Keratinocyte (primary cell): ENCODE results near the gene ITGA2. TPM values are rescaled to one million over a fixed set of nuclear protein-coding genes. Genes with fewer than 3 reads are reported as not detected.

Experiments
- DNase-seq: peaks from one replicate; pipeline ENCODE4 v3.0.0-alpha.2; 2011; ENCODE audit warnings: low read depth, missing footprints, low spot score
- FAIRE-seq: peaks from 2 replicates; lab custom pipeline; 2011; peaks lifted over from hg19 to GRCh38; lab: Jason Lieb, UNC
- H2AFZ ChIP-seq: 2 replicates; pipeline ENCODE4 v1.6.0; 2012; ENCODE audit warnings: low read length, control low read depth, inconsistent platforms; ENCODE audit not compliant: control insufficient read depth
- H3K27ac ChIP-seq: 2 replicates; pipeline ENCODE4 v1.5.1; 2011; ENCODE audit warnings: low read length; ENCODE audit not compliant: control insufficient read depth, insufficient read depth
- H3K27me3 ChIP-seq: 3 replicates; pipeline ENCODE4 v1.6.0; 2011; ENCODE audit warnings: low read length; ENCODE audit not compliant: control insufficient read depth, insufficient read depth; ENCODE audit errors: extremely low read depth
- H3K36me3 ChIP-seq, 2 experiments: 2 replicates in 1 of 2; 3 replicates in 1 of 2; pipeline ENCODE4 v1.5.1; 2011; ENCODE audit warnings: low read length in 2 of 2, mild to moderate bottlenecking in 1 of 2; ENCODE audit not compliant: control insufficient read depth in 2 of 2, insufficient read depth in 2 of 2; ENCODE audit errors: extremely low read depth in 1 of 2
- H3K4me1 ChIP-seq: 3 replicates; pipeline ENCODE4 v1.5.1; 2011; ENCODE audit warnings: low read length; ENCODE audit not compliant: control insufficient read depth, insufficient read depth; ENCODE audit errors: extremely low read depth
- H3K4me2 ChIP-seq: 3 replicates; pipeline ENCODE4 v1.6.0; 2011; ENCODE audit warnings: low read depth, low read length; ENCODE audit not compliant: control insufficient read depth, insufficient read depth; ENCODE audit errors: extremely low read depth
- H3K4me3 ChIP-seq, 3 experiments: fragments of 200-600 bp in 1 of 3; sonication (generic) in 1 of 3; 2 replicates in 2 of 3; 3 replicates in 1 of 3; pipeline ENCODE4 v1.5.1; 2011 to 2016; ENCODE audit warnings: low read length in 3 of 3, mild to moderate bottlenecking in 3 of 3, control low read depth in 2 of 3, inconsistent platforms in 1 of 3, low read depth in 1 of 3, mixed read lengths in 1 of 3, mixed run types in 1 of 3, moderate library complexity in 1 of 3; ENCODE audit not compliant: control insufficient read depth in 2 of 3, insufficient read depth in 2 of 3; ENCODE audit errors: extremely low read depth in 1 of 3
- H3K79me2 ChIP-seq: 2 replicates; pipeline ENCODE4 v1.6.0; 2012; ENCODE audit warnings: low read length; ENCODE audit not compliant: control insufficient read depth, insufficient read depth
- H3K9ac ChIP-seq: 3 replicates; pipeline ENCODE4 v1.6.0; 2011; ENCODE audit warnings: low read length; ENCODE audit not compliant: control insufficient read depth, insufficient read depth; ENCODE audit errors: extremely low read depth
- H3K9me1 ChIP-seq: 3 replicates; pipeline ENCODE4 v1.6.0; 2011; ENCODE audit warnings: low read length; ENCODE audit not compliant: control insufficient read depth, insufficient read depth; ENCODE audit errors: extremely low read depth
- H3K9me3 ChIP-seq: 2 replicates; pipeline ENCODE4 v1.5.1; 2012; ENCODE audit warnings: low read depth, low read length; ENCODE audit not compliant: control insufficient read depth
- H4K20me1 ChIP-seq: 3 replicates; pipeline ENCODE4 v1.6.0; 2011; ENCODE audit warnings: low read length; ENCODE audit not compliant: control insufficient read depth, insufficient read depth; ENCODE audit errors: extremely low read depth
- CTCF ChIP-seq, 3 experiments: IDR thresholded peaks in 1 of 3; conservative IDR thresholded peaks in 1 of 3; optimal IDR thresholded peaks in 1 of 3; 2 replicates in 2 of 3; 3 replicates in 1 of 3; pipeline versions ENCODE3 to v1.5.1; 2011; ENCODE audit warnings: low read length in 3 of 3, mild to moderate bottlenecking in 3 of 3, moderate library complexity in 2 of 3, control low read depth in 1 of 3, inconsistent platforms in 1 of 3; ENCODE audit not compliant: insufficient read depth in 2 of 3; ENCODE audit errors: extremely low read depth in 1 of 3
- EZH2 ChIP-seq: IDR thresholded peaks from one replicate; pipeline ENCODE4 v1.6.1; 2012; ENCODE audit warnings: inconsistent platforms, mild to moderate bottlenecking, low read length, moderate library complexity
- dilution Hi-C: fragments of 300-500 bp; cut with MboI; formaldehyde crosslinking; loops from one replicate; pipeline ENCODE4 v1.7.0; 2020; ENCODE audit warnings: low sequenced_read_pairs; ENCODE audit not compliant: extremely low pct_ligation_motif_present
- polyA plus RNA-seq, 5 experiments: library from polyadenylated mRNA; depleted of rRNA in 3 of 5; stranded (reverse) in 3 of 5; stranded (forward) in 1 of 5; unstranded in 1 of 5; fragments of >200 nt; gene quantifications; 1 replicate in 1 of 5; 2 replicates in 3 of 5; 3 replicates in 1 of 5; pipeline versions ENCODE4 v1.2.1 to v1.2.3, GENCODE V29; 2011 to 2012; ENCODE audit warnings: missing spikeins in 2 of 5, low read depth in 1 of 5, low replicate concordance in 1 of 5

ITGA2 gene
- polyA plus RNA-seq, 1 donor (not counting 4 experiments of a cell fraction or from before 2014, with no cell fraction given), result 112 TPM

GRCh38 chr5:53055365-53055764 lies 66.2 kb downstream of the ITGA2 start:
- TF ChIP-seq CTCF (optimal IDR thresholded peaks at IDR 0.05 in 1 of 3, IDR thresholded peaks at IDR 0.05 in 1 of 3, conservative IDR thresholded peaks at IDR 0.05 in 1 of 3; ENCODE audit: extremely low read depth in 1 of 3, insufficient read depth in 2 of 3, low read length in 3 of 3), result no peak
- TF ChIP-seq EZH2, result no peak
- peaks cover 24 to 65% of the 10 kb centered on the region in 2 experiments for H3K36me3 ChIP-seq
- dilution Hi-C loops, result no loop called here

DNA sequence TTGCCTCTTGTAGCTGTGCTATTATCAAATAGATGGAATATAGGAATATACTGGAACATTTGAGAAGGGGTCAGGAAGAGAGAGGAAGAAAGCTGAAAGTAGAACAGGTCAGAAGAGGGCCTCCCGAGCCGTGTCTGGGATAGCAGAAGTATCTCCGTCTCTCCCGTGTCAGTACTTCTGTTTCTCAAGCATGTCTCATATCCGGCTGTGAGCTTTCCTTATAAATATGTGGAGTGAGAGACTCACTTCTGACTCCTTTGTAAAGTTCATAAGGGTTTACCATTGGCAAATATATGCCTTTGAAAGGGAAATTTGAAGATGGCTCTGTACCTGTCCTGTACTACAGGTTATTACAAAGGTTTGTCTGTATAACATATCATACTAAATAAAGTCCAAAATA lies 70.1 kb downstream of the ITGA2 start:
- H3K9me3 ChIP-seq, result no peaks in the 10 kb centered on the region
- DNase-seq, result no peak
- H3K36me3 ChIP-seq, result peaks cover 26 to 62% of the 10 kb centered on the region in 2 experiments

More at GRCh38 chr5:53055365-53055764, 66.2 kb downstream of the ITGA2 start:
- no peaks in the 10 kb centered on the region for H3K27me3 ChIP-seq
- H3K79me2 ChIP-seq, result peaks cover 2% of the 10 kb centered on the region
- no peak for DNase-seq
- H3K9ac ChIP-seq, result no peak overlapping the region
- no peaks in the 10 kb centered on the region for H3K4me1 ChIP-seq
- no peak overlapping the region for H2AFZ ChIP-seq
- no peak overlapping the region for H3K27ac ChIP-seq
- no peak overlapping the region for H3K4me3 ChIP-seq
- no peak for FAIRE-seq
- H3K9me1 ChIP-seq, result no peaks in the 10 kb centered on the region
- no peak overlapping the region for H3K4me2 ChIP-seq
- no peaks in the 10 kb centered on the region for H4K20me1 ChIP-seq
- H3K9me3 ChIP-seq, result no peaks in the 10 kb centered on the region

DNA sequence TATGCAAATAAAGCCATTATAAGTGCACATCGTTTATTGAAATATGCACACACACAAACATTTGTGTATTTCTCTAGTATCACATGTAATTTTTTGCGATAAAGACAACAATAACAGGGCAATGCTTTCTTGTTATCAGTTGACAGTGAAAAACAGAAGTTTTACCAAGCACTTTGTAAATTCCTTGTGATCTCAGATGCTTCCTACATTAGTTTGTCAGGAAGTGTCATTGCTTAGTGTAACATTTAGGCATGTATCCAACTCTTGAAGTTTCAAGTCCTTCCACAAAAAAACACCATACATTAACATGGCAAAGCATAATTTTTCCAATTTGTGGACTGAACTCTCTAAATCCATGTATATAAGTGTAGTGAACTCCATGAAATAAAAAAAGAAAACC lies 74.0 kb downstream of the ITGA2 start:
- Histone ChIP-seq H3K27me3 (no peaks in the 10 kb centered on the region), H3K4me2 (no peak overlapping the region), H3K9ac (no peak overlapping the region), H3K9me1 (no peaks in the 10 kb centered on the region), H3K36me3 (peaks cover 38 to 76% of the 10 kb centered on the region in 2 experiments), H3K27ac (no peak overlapping the region), H3K4me1 (no peaks in the 10 kb centered on the region), H2AFZ (no peak overlapping the region), H4K20me1 (no peaks in the 10 kb centered on the region), H3K9me3 (no peaks in the 10 kb centered on the region), H3K4me3 (no peak overlapping the region), H3K79me2 (no peaks in the 10 kb centered on the region)
- FAIRE-seq (no peak), DNase-seq (no peak)
- no peak for TF ChIP-seq CTCF (optimal IDR thresholded peaks at IDR 0.05 in 1 of 3, IDR thresholded peaks at IDR 0.05 in 1 of 3, conservative IDR thresholded peaks at IDR 0.05 in 1 of 3; ENCODE audit: extremely low read depth in 1 of 3, insufficient read depth in 2 of 3, low read length in 3 of 3)
- TF ChIP-seq EZH2, result no peak
- dilution Hi-C loops, result no loop called here

More for the DNA sequence above, 70.1 kb downstream of the ITGA2 start:
- no peak overlapping the region for H2AFZ ChIP-seq
- H3K4me1 ChIP-seq, result no peaks in the 10 kb centered on the region
- no peak for TF ChIP-seq EZH2
- no peak overlapping the region for H3K4me2 ChIP-seq
- H3K9ac ChIP-seq, result no peak overlapping the region
- H3K27me3 ChIP-seq, result no peaks in the 10 kb centered on the region
- H3K4me3 ChIP-seq, result no peak overlapping the region
- no peaks in the 10 kb centered on the region for H3K79me2 ChIP-seq
- dilution Hi-C loops, result no loop called here
- H4K20me1 ChIP-seq, result no peaks in the 10 kb centered on the region
- H3K9me1 ChIP-seq, result no peaks in the 10 kb centered on the region
- no peak for FAIRE-seq
- no peak overlapping the region for H3K27ac ChIP-seq
